Stimulated activated CD8-positive, alpha-beta memory T cell treated with anti-CD3 and anti-CD28 coated beads, Interleukin-7, amount 100 ng/mL, for 48 hours (primary cell): ENCODE data around the gene IDH3G.

Experiments
- DNase-seq, 2 donors: peaks; one replicate each; pipeline ENCODE4 v3.0.0-alpha.2; 2020; ENCODE audit warnings: low read depth in 1 of 2; ENCODE audit errors: extremely low read depth in 1 of 2

IDH3G gene

GRCh38 chrX:153791104-153791852, 2.9 kb downstream of the IDH3G start:
- DNase-seq = no peak

DNA sequence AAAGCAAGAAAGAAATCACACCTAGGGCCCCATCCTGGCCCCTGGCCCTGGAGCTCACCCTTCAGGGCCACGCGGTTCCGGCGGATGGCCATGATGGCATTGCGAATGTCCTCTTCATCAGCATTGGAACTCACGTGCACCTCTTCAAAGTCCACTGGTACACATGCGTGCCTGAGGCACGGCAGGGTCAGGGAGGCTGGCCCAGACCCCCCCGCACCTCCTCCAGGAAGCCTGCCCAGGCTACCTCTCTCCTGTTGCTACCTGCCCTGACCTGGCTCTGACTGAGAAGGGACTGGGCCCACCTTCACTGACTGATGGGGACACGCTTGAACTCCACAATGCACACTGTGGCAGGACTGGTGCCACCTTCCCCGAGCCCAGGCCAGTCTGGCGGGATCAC, 4.5 kb downstream of the IDH3G start:
- DNase-seq = no peak

DNA sequence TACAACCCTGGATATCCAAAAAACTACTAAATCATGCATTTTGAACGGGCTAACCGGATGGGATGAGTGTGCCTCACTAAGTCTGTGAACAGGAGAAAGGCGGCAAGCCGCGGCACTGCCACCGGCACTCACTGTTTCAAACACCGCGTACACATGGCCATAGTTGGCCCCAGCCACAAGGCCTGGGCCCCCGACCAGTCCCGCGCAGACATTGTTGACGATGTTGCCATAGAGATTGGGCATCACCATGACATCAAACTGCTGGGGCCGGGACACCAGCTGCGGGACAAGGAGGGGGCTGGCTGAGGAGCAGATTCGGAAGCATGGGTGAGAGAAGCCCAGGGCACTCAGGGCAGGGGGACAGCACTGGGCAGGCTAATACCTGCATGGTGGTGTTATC, 7.5 kb downstream of the IDH3G start:
- DNase-seq = no peak

DNA sequence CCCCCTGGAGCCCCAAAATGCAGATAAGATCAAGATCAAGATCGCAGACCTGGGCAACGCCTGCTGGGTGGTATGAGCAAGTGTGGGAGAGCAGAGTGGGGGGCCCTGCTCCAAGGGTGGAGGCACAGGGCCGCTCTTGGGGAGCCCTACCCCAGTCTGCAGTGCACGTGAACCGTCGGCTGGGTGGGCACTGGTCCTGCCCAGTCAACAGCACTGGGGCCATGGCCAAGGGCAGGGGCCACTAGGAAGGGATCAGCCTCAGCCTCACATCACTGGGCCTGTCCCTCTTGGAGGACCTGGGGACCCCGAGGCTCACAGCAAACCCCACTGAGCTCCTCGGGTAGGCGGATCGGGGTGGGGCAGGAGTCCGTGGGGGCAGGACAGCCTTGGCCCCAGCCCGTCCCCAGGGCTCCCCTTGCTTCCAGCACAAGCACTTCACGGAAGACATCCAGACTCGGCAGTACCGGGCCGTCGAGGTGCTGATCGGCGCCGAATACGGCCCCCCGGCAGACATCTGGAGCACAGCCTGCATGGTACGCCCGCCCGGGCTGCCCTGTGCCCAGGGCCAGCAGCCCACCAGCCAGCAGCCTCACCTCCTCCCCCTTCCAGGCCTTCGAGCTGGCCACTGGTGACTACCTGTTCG, 9.7 kb downstream of the IDH3G start:
- no peak for DNase-seq

DNA sequence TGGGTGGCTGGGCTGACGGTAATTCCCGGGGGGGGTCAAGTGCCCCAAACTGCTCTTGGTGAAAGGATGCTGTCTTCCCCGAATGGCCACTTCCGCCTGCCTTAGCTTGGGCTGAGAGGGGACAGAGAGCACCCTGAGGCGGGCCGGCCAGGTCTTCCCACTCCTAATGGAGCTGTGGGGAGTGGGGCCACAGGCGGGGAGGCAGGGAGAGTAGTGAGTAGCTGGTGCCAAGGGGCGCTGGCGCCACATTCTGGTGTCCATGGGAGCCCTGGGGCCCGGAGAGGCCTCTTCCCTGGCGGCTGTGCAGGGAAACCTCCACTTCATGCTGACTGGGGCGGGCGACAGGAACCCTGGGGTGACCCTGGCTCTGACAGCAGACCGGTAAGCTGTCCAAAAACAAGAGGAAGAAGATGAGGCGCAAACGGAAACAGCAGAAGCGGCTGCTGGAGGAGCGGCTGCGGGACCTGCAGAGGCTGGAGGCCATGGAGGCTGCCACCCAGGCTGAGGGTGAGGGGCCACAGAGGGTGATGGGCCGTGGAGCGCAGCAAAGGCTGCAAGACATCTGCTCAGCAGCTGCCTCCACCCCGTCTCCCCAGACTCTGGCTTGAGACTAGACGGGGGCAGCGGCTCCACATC, 10.7 kb downstream of the IDH3G start:
- DNase-seq = no peak

DNA sequence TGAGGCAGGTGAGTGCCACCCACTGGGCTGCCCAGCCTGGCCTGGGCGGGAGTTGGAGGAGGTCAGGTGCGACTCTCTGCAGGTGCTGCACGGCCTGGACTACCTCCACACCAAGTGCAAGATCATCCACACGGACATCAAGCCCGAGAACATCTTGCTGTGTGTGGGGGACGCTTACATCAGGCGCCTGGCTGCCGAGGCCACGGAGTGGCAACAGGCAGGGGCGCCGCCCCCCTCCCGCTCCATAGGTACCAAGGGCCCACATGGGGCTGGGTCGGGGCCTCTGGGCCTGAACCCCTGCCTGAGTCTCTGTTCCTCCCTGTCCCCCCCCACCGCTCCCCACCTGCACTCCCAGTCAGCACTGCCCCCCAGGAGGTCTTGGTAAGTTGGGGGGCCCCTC, 11.3 kb downstream of the IDH3G start:
- no peak for DNase-seq

GRCh38 chrX:153782313-153782712, 11.9 kb downstream of the IDH3G start:
- no peak for DNase-seq

GRCh38 chrX:153781428-153782047, 12.6 kb downstream of the IDH3G start:
- no peak for DNase-seq

DNA sequence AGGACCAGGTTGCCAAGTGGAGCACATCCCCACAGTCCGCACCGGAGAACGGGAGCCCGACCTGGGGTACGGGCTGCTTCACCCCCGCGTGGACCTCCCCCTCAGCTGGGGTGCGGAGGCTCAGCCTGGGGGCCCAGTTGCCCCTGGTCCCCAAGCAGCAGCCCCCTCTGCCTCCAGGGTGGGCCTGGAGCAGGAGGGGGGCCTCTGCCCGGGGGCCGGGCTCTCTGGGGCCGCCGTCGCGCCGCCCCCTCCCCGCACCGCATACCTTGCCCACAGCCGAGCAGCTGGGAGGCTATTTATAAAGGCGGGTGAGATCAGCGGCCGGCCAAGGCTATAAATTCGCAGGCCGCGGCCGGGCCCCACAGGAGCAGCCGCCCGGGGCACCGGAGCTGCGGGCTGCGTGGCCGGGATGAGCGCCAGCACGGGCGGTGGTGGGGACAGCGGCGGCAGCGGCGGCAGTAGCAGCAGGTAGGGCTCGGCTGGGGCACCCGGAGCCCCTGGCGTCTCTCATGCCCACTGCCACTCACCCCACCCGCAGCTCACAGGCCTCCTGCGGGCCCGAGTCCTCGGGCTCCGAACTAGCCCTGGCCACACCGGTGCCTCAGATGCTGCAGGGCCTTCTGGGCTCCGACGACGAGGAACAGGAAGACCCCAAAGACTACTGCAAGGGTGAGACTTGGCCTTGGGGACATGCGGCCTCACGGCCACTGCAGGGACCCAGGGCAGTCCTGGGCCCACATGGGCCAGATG, 13.3 kb downstream of the IDH3G start, which contains the start of gene SRPK3:
SRPK3 (plus strand) TSS at position 364 of the 750 bp plus-strand sequence; CDS start at position 410, 46 bp downstream.
- DNase-seq = no peak

GRCh38 chrX:153779891-153780677, 14.1 kb downstream of the IDH3G start:
- DNase-seq = no peak

GRCh38 chrX:153778684-153779101, 15.5 kb downstream of the IDH3G start:
- DNase-seq = no peak

- DNase-seq = no peak
These were observed 16.0 kb downstream of the IDH3G start for GRCh38 chrX:153778181-153778580.

DNA sequence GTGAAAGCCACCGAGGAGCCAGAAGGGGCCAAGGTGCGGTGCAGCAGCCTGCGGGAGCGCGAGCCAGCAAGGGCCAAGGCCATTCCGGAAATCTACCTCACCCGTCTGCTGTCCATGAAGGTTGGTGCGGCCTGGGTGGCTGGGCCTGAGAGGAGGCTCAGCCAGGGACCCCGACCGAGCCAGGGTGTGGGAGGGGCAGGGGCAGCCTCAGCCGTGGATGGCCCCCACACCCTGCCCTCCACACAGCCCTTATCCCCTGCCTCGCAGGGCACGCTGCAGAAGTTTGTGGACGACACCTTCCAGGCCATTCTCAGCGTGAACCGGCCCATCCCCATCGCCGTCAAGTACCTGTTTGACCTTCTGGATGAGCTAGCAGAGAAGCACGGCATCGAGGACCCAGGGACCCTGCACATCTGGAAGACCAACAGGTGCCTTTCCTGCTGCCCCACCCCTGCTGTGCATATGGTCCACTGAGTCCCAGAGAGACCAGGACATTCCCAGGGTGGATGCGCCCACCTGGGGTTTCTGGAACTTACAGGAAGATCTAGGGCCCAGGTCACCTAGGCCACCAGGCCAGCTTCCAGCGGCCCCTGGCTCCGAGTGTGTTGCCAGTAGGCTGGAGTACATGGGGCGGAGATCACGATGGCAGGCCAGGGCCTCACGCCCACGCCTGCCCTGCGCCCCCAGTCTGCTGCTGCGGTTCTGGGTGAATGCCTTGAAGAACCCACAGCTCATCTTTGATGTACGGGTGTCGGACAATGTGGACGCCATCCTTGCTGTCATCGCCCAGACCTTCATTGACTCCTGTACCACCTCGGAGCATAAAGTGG, 16.7 kb downstream of the IDH3G start:
- DNase-seq = no peak

GRCh38 chrX:153776611-153777045, 17.5 kb downstream of the IDH3G start:
- DNase-seq = no peak

- DNase-seq = no peak
These were observed 18.0 kb downstream of the IDH3G start for GRCh38 chrX:153776120-153776599.

- DNase-seq = no peak
These were observed 18.7 kb downstream of the IDH3G start for GRCh38 chrX:153775293-153776119.

DNA sequence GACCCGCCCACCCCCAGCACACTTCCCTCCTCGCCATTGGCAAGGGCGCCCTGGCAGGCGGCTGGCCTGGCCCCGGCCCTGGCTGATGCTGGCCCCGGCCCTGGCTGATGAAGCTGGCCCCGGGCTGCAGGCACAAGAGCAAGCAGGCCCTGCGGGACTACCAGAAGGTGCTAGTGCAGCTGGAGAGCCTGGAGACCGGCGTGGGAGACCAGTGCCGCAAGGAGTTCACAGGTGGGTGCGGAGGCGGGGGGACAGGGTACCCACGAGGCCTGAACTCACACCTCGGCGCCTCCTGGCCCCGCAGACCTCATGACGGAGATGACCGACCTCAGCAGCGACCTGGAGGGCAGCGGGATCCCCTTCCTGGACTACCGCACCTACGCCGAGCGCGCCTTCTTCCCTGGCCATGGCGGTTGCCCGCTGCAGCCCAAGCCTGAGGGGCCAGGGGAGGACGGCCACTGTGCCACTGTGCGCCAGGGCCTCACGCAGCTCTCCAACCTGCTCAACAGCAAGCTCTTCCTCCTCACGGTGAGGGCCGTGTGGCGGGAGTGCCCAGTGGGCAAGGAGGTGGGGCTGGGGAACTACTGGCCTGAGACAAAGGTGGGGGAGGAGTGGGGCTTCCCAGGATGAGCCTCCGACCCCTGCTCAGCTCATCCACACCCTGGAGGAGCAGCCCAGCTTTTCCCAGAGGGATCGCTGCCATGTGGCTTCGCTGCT, 19.4 kb downstream of the IDH3G start:
- no peak for DNase-seq
